Activated CD8-positive, alpha-beta T cell treated with anti-CD3 and anti-CD28 coated beads, Interleukin-2, amount 10 ng/mL, durations not matched to agents 7 days and 5 days (primary cell): ENCODE measurements around the gene ALOX5AP. TPM values are rescaled to one million over a fixed set of nuclear protein-coding genes. Genes with fewer than 3 reads are reported as not detected.
A peak's percentile ranks its signal among the peaks of the same experiment; 100 is the strongest.

Experiments used
- ATAC-seq: fragments of 150-1000 bp; cut with Tn5 transposase; one replicate; pipeline ENCODE4 v1.10.0; 2021; ENCODE audit warnings: moderate library complexity
- CTCF ChIA-PET: fragments of 350-600 bp; sonication (Branson Sonifier 250); formaldehyde crosslinking; loops from one replicate; lab custom pipeline; 2021; ENCODE audit warnings: antibody characterized with exemption; lab: Charles Lee
- POLR2A ChIA-PET: fragments of 350-600 bp; sonication (Branson Sonifier 250); formaldehyde crosslinking; loops from one replicate; lab custom pipeline; 2021; ENCODE audit warnings: antibody characterized with exemption; lab: Charles Lee
- DNase-seq: peaks from one replicate; pipeline ENCODE4 v3.0.0-alpha.2; 2020
- H3K27ac Mint-ChIP-seq: one replicate; pipeline ENCODE4 v1.8.0; 2021; ENCODE audit warnings: mild to moderate bottlenecking, mixed read lengths
- H3K27me3 Mint-ChIP-seq: one replicate; pipeline ENCODE4 v1.8.0; 2021; ENCODE audit warnings: low read depth, mixed read lengths
- H3K36me3 Mint-ChIP-seq: one replicate; pipeline ENCODE4 v1.8.0; 2021; ENCODE audit warnings: low read depth, mixed read lengths
- H3K4me1 Mint-ChIP-seq: one replicate; pipeline ENCODE4 v1.8.0; 2021; ENCODE audit warnings: low read depth, mixed read lengths
- H3K4me3 Mint-ChIP-seq: one replicate; pipeline ENCODE4 v1.8.0; 2021; ENCODE audit warnings: mild to moderate bottlenecking, mixed read lengths
- H3K9me3 Mint-ChIP-seq: one replicate; pipeline ENCODE4 v1.8.0; 2022; ENCODE audit warnings: mixed read lengths; ENCODE audit not compliant: insufficient read depth
- total RNA-seq, 2 experiments: library from RNA; stranded (reverse); gene quantifications; one replicate each; pipeline ENCODE4 v1.2.3, GENCODE V29; 2021

ALOX5AP gene
- total RNA-seq, 2 experiments from 2014 or later, result 71.0 to 75.4 TPM

DNA sequence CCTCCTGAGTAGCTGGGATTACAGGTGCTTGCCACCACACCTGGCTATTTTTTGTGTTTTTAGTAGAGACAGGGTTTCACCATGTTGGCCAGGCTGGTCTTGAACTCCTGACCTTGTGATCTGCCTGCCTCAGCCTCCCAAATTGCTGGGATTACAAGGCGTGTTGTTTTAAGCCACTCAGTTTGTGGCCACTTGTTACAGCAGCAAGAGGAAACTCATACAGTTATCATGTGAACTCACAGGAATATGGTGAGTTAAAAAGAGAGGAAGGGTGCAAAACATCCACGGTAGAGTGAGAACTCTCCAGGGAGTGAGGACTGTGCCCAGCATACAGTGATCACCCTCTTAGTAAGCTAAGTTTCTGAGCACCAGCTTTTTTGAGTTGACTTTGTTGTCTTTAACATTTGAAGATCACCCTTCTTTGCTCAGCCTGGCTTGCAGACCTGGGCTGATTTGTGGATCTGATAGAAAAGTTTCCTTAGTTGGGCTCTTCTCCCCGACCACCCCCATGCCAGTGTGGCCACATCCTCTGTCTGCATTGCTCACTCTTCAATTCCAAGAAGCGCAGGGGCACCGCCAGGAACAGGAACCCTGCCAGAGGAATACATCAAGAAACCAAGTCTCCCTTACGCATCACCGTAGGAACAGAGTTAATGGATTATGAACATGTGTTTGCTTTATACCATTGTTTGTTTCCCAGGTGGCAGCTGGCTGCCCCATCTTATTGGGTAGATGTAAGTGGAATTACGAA is 16.0 kb downstream of the ALOX5AP start:
- Mint-ChIP-seq H3K4me3 (no peak overlapping the region), H3K27me3 (no peaks in the 10 kb centered on the region), H3K36me3 (peaks cover 73% of the 10 kb centered on the region), H3K27ac (peak overlapping the region; percentile 46), H3K4me1 (peaks cover 43% of the 10 kb centered on the region), H3K9me3 (no peaks in the 10 kb centered on the region)
- ATAC-seq (no peak), DNase-seq (peak; percentile 40)
- ChIA-PET CTCF (no interaction called here), POLR2A (no interaction called here)

DNA sequence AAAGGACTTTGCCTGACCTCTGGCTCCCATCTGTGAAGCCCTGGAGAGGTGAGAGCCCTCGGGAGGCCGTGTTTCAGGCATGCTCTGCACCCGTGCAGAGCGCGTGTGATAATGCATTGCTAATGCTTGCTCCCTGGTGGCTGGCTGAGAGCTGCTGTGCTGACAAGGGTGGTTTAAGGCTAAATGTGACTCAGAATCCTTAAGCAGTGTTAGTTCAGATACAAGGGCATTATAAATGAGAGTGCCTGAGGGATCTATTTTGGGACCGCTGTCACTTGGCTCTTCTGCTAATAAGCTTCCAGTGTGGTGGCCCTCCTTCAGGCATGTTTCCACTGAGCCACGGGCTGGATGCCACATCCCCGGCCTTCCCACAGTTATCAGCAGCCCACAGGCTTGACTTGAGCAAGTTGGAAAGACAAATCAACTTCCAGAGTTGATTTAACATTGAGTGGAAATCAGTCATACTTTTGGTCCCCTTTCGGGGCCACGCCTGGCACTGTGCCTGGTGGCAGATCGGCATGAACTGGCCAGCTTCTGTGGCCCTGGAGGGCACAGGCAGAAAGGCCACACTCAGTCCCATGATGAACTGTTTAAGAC is 17.0 kb downstream of the ALOX5AP start:
- Mint-ChIP-seq H3K36me3 (peaks cover 70% of the 10 kb centered on the region), H3K4me3 (no peak overlapping the region), H3K27ac (no peak overlapping the region), H3K4me1 (peaks cover 38% of the 10 kb centered on the region), H3K27me3 (no peaks in the 10 kb centered on the region), H3K9me3 (no peaks in the 10 kb centered on the region)
- POLR2A ChIA-PET, result no interaction called here
- ATAC-seq, result no peak
- CTCF ChIA-PET, result interaction anchor here (0.9 to 1.1 kb wide), 2 partner anchors 11 to 66 kb away, joined by 3 read pairs; no protein-coding TSS in a partner anchor
- DNase-seq, result no peak

DNA sequence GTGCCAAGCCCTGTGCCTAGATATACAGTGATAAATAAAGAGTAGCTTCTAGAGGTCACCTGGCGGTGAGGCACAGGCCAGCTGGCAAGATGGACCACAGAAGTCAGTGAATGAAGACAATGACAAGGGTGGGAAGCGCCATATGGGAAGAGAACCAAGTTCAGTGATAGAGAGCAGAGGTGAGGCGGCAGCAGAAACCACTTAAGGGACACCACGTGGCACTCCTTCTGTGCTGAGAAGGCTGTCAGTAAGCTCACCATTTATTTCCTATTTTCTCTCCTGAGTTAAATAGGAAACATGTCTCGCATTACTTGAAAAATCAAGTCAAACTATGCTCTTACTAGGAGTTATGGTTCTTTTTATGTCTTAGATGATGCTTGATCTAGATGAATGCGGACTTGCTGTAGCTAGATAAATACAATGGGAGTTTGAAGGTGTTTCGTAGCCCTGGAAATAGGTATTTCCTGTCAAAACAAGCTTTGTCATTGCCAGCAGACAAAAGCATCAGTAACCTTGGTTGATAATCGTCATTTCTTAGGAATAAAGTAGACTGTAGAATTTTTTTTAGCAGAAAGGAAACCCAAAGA is 17.8 kb downstream of the ALOX5AP start:
- DNase-seq (no peak), ATAC-seq (no peak)
- H3K4me3 Mint-ChIP-seq, result no peak overlapping the region
- peaks cover 38% of the 10 kb centered on the region for H3K4me1 Mint-ChIP-seq
- H3K9me3 Mint-ChIP-seq, result no peaks in the 10 kb centered on the region
- H3K27ac Mint-ChIP-seq, result peak overlapping the region; percentile 16
- peaks cover 66% of the 10 kb centered on the region for H3K36me3 Mint-ChIP-seq
- ChIA-PET POLR2A (no interaction called here), CTCF (interaction anchor here (0.9 to 1.1 kb wide), 2 partner anchors 11 to 66 kb away, joined by 3 read pairs; no protein-coding TSS in a partner anchor)
- H3K27me3 Mint-ChIP-seq, result no peaks in the 10 kb centered on the region

DNA sequence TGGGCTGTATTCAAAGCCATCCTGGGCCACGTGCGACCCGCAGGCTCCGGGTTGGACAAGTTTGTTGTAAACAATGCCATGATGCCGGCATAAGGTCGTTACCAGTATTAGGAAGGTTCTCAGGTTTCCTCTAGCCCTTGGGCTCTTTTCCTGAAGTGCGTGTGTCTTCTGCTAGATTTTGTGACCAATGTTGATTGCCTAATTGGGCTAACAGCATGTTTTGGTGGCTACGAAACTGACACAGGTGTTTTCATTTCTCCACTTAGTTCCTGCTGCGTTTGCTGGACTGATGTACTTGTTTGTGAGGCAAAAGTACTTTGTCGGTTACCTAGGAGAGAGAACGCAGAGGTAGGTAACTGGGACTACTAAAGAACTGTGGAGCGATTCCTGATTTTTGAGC is 20.3 kb downstream of the ALOX5AP start:
- H3K4me3 Mint-ChIP-seq, result no peak overlapping the region
- ChIA-PET POLR2A (interaction anchor here (0.6 kb wide), 1 partner anchor 100 kb away, joined by 3 read pairs; no protein-coding TSS in a partner anchor), CTCF (interaction anchor here (1.0 to 1.5 kb wide), 4 partner anchors 12 to 74 kb away, joined by 3 to 4 read pairs (median 4); no protein-coding TSS in a partner anchor)
- no peaks in the 10 kb centered on the region for H3K27me3 Mint-ChIP-seq
- peaks cover 58% of the 10 kb centered on the region for H3K36me3 Mint-ChIP-seq
- ATAC-seq, result no peak
- H3K4me1 Mint-ChIP-seq, result peaks cover 26% of the 10 kb centered on the region
- no peak for DNase-seq
- H3K27ac Mint-ChIP-seq, result no peak overlapping the region
- no peaks in the 10 kb centered on the region for H3K9me3 Mint-ChIP-seq

GRCh38 chr13:30757026-30757742 is 21.8 kb downstream of the ALOX5AP start:
- peaks cover 10% of the 10 kb centered on the region for H3K4me1 Mint-ChIP-seq
- no peak overlapping the region for H3K27ac Mint-ChIP-seq
- DNase-seq, result no peak
- POLR2A ChIA-PET, result no interaction called here
- H3K9me3 Mint-ChIP-seq, result no peaks in the 10 kb centered on the region
- no peaks in the 10 kb centered on the region for H3K27me3 Mint-ChIP-seq
- CTCF ChIA-PET, result no interaction called here
- ATAC-seq, result no peak
- peaks cover 54% of the 10 kb centered on the region for H3K36me3 Mint-ChIP-seq
- no peak overlapping the region for H3K4me3 Mint-ChIP-seq

- ChIA-PET CTCF (no interaction called here), POLR2A (no interaction called here)
- Mint-ChIP-seq H3K36me3 (peaks cover 57% of the 10 kb centered on the region), H3K9me3 (no peaks in the 10 kb centered on the region), H3K4me3 (no peak overlapping the region), H3K27ac (no peak overlapping the region), H3K4me1 (peaks cover 13% of the 10 kb centered on the region), H3K27me3 (no peaks in the 10 kb centered on the region)
- ATAC-seq, result no peak
- no peak for DNase-seq
Measured at GRCh38 chr13:30759748-30760147, 24.4 kb downstream of the ALOX5AP start.

- H3K4me1 Mint-ChIP-seq, result peaks cover 30% of the 10 kb centered on the region
- peaks cover 61% of the 10 kb centered on the region for H3K36me3 Mint-ChIP-seq
- ATAC-seq, result no peak
- no peak for DNase-seq
- H3K27ac Mint-ChIP-seq, result no peak overlapping the region
- H3K9me3 Mint-ChIP-seq, result no peaks in the 10 kb centered on the region
- POLR2A ChIA-PET, result interaction anchor here (1.0 kb wide), 1 partner anchor 8 kb away, joined by 3 read pairs; no protein-coding TSS in a partner anchor
- H3K27me3 Mint-ChIP-seq, result no peaks in the 10 kb centered on the region
- no peak overlapping the region for H3K4me3 Mint-ChIP-seq
- CTCF ChIA-PET, result no interaction called here
Measured at GRCh38 chr13:30762643-30763042, 27.3 kb downstream of the ALOX5AP start.

- Mint-ChIP-seq H3K9me3 (no peaks in the 10 kb centered on the region), H3K4me1 (peaks cover 34% of the 10 kb centered on the region), H3K36me3 (peaks cover 55% of the 10 kb centered on the region), H3K4me3 (no peak overlapping the region), H3K27me3 (no peaks in the 10 kb centered on the region), H3K27ac (no peak overlapping the region)
- no peak for DNase-seq
- ChIA-PET CTCF (interaction anchor here (1.8 kb wide), 1 partner anchor 11 kb away, joined by 3 read pairs; no protein-coding TSS in a partner anchor), POLR2A (no interaction called here)
- no peak for ATAC-seq
Measured at GRCh38 chr13:30763786-30764413, 28.6 kb downstream of the ALOX5AP start.

GRCh38 chr13:30766231-30766630 is 30.9 kb downstream of the ALOX5AP start:
- H3K4me1 Mint-ChIP-seq, result peaks cover 34% of the 10 kb centered on the region
- ATAC-seq, result no peak
- POLR2A ChIA-PET, result interaction anchor here (0.7 to 1.6 kb wide), 2 partner anchors 27 to 32 kb away, joined by 3 read pairs; no protein-coding TSS in a partner anchor
- CTCF ChIA-PET, result interaction anchor here (1.5 kb wide), 1 partner anchor 76 kb away, joined by 3 read pairs; no protein-coding TSS in a partner anchor
- peaks cover 40% of the 10 kb centered on the region for H3K36me3 Mint-ChIP-seq
- no peak for DNase-seq
- no peaks in the 10 kb centered on the region for H3K27me3 Mint-ChIP-seq
- peak overlapping the region; percentile 68 for H3K27ac Mint-ChIP-seq
- H3K9me3 Mint-ChIP-seq, result no peaks in the 10 kb centered on the region
- no peak overlapping the region for H3K4me3 Mint-ChIP-seq

GRCh38 chr13:30770929-30771328 is 35.6 kb downstream of the ALOX5AP start:
- ChIA-PET POLR2A (no interaction called here), CTCF (no interaction called here)
- DNase-seq (no peak), ATAC-seq (no peak)
- H3K27me3 Mint-ChIP-seq, result no peaks in the 10 kb centered on the region
- peaks cover 46% of the 10 kb centered on the region for H3K4me1 Mint-ChIP-seq
- no peak overlapping the region for H3K27ac Mint-ChIP-seq
- peaks cover 25% of the 10 kb centered on the region for H3K36me3 Mint-ChIP-seq
- H3K4me3 Mint-ChIP-seq, result no peak overlapping the region
- H3K9me3 Mint-ChIP-seq, result no peaks in the 10 kb centered on the region

GRCh38 chr13:30773561-30773960 is 38.2 kb downstream of the ALOX5AP start:
- peaks cover 21% of the 10 kb centered on the region for H3K36me3 Mint-ChIP-seq
- DNase-seq (no peak), ATAC-seq (no peak)
- ChIA-PET POLR2A (no interaction called here), CTCF (interaction anchor here (1.9 kb wide), 1 partner anchor 19 kb away, joined by 4 read pairs; no protein-coding TSS in a partner anchor)
- H3K4me1 Mint-ChIP-seq, result peaks cover 26% of the 10 kb centered on the region
- peak overlapping the region; percentile 8 for H3K4me3 Mint-ChIP-seq
- peak overlapping the region; percentile 84 for H3K27ac Mint-ChIP-seq
- peaks cover 8% of the 10 kb centered on the region for H3K27me3 Mint-ChIP-seq
- H3K9me3 Mint-ChIP-seq, result no peaks in the 10 kb centered on the region
